ENCODE measurements around the gene GALM. TPM values are rescaled to one million over a fixed set of nuclear protein-coding genes. Genes with fewer than 3 reads are reported as not detected.

The GALM gene
- total RNA-seq, 1 donor from 2014 or later = 46.3 TPM

GRCh38 chr2:38737925-38738324 lies 72.0 kb downstream of the GALM start:
- TF ChIP-seq, protein P1, sequence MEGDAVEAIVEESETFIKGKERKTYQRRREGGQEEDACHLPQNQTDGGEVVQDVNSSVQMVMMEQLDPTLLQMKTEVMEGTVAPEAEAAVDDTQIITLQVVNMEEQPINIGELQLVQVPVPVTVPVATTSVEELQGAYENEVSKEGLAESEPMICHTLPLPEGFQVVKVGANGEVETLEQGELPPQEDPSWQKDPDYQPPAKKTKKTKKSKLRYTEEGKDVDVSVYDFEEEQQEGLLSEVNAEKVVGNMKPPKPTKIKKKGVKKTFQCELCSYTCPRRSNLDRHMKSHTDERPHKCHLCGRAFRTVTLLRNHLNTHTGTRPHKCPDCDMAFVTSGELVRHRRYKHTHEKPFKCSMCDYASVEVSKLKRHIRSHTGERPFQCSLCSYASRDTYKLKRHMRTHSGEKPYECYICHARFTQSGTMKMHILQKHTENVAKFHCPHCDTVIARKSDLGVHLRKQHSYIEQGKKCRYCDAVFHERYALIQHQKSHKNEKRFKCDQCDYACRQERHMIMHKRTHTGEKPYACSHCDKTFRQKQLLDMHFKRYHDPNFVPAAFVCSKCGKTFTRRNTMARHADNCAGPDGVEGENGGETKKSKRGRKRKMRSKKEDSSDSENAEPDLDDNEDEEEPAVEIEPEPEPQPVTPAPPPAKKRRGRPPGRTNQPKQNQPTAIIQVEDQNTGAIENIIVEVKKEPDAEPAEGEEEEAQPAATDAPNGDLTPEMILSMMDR (IDR thresholded peaks at IDR 0.05; ENCODE audit: unreplicated experiment) = no peak
- peaks cover 9% of the 10 kb centered on the region for H3K9me3 Mint-ChIP-seq (ENCODE audit: low read depth)
- peaks cover 42% of the 10 kb centered on the region for H3K36me3 Mint-ChIP-seq (ENCODE audit: insufficient read depth)
- DNase-seq (ENCODE audit: low spot score, unreplicated experiment) = no peak
- H3K27ac Mint-ChIP-seq = peak overlapping the region; percentile 40
- no peaks in the 10 kb centered on the region for H3K27me3 Mint-ChIP-seq
- no peak overlapping the region for H3K4me3 Mint-ChIP-seq (ENCODE audit: low read depth)
- peaks cover 10% of the 10 kb centered on the region for H3K4me1 Mint-ChIP-seq (ENCODE audit: low read depth)

GRCh38 chr2:38739524-38739923 lies 73.6 kb downstream of the GALM start:
- Mint-ChIP-seq H3K27ac (peak overlapping the region; percentile 67), H3K4me1 (ENCODE audit: low read depth) (peaks cover 2% of the 10 kb centered on the region), H3K36me3 (ENCODE audit: insufficient read depth) (peaks cover 44% of the 10 kb centered on the region), H3K9me3 (ENCODE audit: low read depth) (peaks cover 9% of the 10 kb centered on the region), H3K4me3 (ENCODE audit: low read depth) (no peak overlapping the region), H3K27me3 (no peaks in the 10 kb centered on the region)
- TF ChIP-seq, protein P1 (IDR thresholded peaks at IDR 0.05; ENCODE audit: unreplicated experiment) = no peak
- no peak for DNase-seq (ENCODE audit: low spot score, unreplicated experiment)

GRCh38 chr2:38740851-38741731 lies 75.2 kb downstream of the GALM start:
- H3K27ac Mint-ChIP-seq = peak overlapping the region; percentile 41
- H3K4me3 Mint-ChIP-seq (ENCODE audit: low read depth) = no peak overlapping the region
- H3K9me3 Mint-ChIP-seq (ENCODE audit: low read depth) = peaks cover 9% of the 10 kb centered on the region
- peaks cover 47% of the 10 kb centered on the region for H3K36me3 Mint-ChIP-seq (ENCODE audit: insufficient read depth)
- peaks cover 5% of the 10 kb centered on the region for H3K4me1 Mint-ChIP-seq (ENCODE audit: low read depth)
- no peaks in the 10 kb centered on the region for H3K27me3 Mint-ChIP-seq
- TF ChIP-seq, protein P1 (IDR thresholded peaks at IDR 0.05; ENCODE audit: unreplicated experiment) = peak; percentile 69
- DNase-seq (ENCODE audit: low spot score, unreplicated experiment) = no peak

- no peak for DNase-seq (ENCODE audit: low spot score, unreplicated experiment)
- Mint-ChIP-seq H3K36me3 (ENCODE audit: insufficient read depth) (peaks cover 60% of the 10 kb centered on the region), H3K27ac (peak overlapping the region; percentile 77), H3K4me3 (ENCODE audit: low read depth) (no peak overlapping the region), H3K4me1 (ENCODE audit: low read depth) (peaks cover 22% of the 10 kb centered on the region), H3K27me3 (no peaks in the 10 kb centered on the region), H3K9me3 (ENCODE audit: low read depth) (peaks cover 9% of the 10 kb centered on the region)
- TF ChIP-seq, protein P1 (IDR thresholded peaks at IDR 0.05; ENCODE audit: unreplicated experiment) = no peak
Observed at GRCh38 chr2:38742797-38743559, 77.1 kb downstream of the GALM start.

GRCh38 chr2:38743672-38744398 lies 77.9 kb downstream of the GALM start:
- peak overlapping the region; percentile 53 for H3K27ac Mint-ChIP-seq

More at GRCh38 chr2:38743672-38744398, 77.9 kb downstream of the GALM start:
- Mint-ChIP-seq H3K4me3 (ENCODE audit: low read depth) (no peak overlapping the region), H3K9me3 (ENCODE audit: low read depth) (peaks cover 9% of the 10 kb centered on the region), H3K36me3 (ENCODE audit: insufficient read depth) (peaks cover 59% of the 10 kb centered on the region), H3K4me1 (ENCODE audit: low read depth) (peaks cover 28% of the 10 kb centered on the region), H3K27me3 (no peaks in the 10 kb centered on the region)
- TF ChIP-seq, protein P1 (IDR thresholded peaks at IDR 0.05; ENCODE audit: unreplicated experiment) = no peak
- no peak for DNase-seq (ENCODE audit: low spot score, unreplicated experiment)

Data from progenitor cell of endocrine pancreas (in vitro differentiated cells).